Measurements from ENCODE around the gene RIPOR2.

- TF ChIP-seq, protein P1, sequence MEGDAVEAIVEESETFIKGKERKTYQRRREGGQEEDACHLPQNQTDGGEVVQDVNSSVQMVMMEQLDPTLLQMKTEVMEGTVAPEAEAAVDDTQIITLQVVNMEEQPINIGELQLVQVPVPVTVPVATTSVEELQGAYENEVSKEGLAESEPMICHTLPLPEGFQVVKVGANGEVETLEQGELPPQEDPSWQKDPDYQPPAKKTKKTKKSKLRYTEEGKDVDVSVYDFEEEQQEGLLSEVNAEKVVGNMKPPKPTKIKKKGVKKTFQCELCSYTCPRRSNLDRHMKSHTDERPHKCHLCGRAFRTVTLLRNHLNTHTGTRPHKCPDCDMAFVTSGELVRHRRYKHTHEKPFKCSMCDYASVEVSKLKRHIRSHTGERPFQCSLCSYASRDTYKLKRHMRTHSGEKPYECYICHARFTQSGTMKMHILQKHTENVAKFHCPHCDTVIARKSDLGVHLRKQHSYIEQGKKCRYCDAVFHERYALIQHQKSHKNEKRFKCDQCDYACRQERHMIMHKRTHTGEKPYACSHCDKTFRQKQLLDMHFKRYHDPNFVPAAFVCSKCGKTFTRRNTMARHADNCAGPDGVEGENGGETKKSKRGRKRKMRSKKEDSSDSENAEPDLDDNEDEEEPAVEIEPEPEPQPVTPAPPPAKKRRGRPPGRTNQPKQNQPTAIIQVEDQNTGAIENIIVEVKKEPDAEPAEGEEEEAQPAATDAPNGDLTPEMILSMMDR (IDR thresholded peaks at IDR 0.05; ENCODE audit: low read depth, low read length): no peak
- no peak for TF ChIP-seq EZH2phosphoT487 (IDR thresholded peaks at IDR 0.05; ENCODE audit: low read depth)
Observed at GRCh38 chr6:24777227-24777626, 158.5 kb downstream of the RIPOR2 start.

Data from OCI-LY3 (cell line).